HepG2 (cell line): Measurements from ENCODE around the gene CCDC97. TPM values are rescaled to one million over a fixed set of nuclear protein-coding genes. Genes with fewer than 3 reads are reported as not detected.

Experiments
- ARNT2 ChIP-seq: sonication (generic); formaldehyde crosslinking; IDR thresholded peaks from 2 replicates; pipeline ENCODE4 v1.8.0; 2022; ENCODE audit warnings: mild to moderate bottlenecking, low read depth, missing genetic modification reagents, moderate library complexity
- DMAP1 ChIP-seq: IDR thresholded peaks from 2 replicates; pipeline ENCODE4 v1.6.1; 2016
- HNF4G ChIP-seq, 2 experiments: sonication (generic) in 1 of 2; formaldehyde crosslinking in 1 of 2; IDR thresholded peaks; 2 replicates each; pipeline versions ENCODE4 v1.4.0 to v1.6.1; 2011 to 2020; ENCODE audit warnings: borderline replicate concordance in 2 of 2, low read depth in 2 of 2, mild to moderate bottlenecking in 2 of 2, low read length in 1 of 2, missing genetic modification reagents in 1 of 2, moderate library complexity in 1 of 2
- ISL2 ChIP-seq: sonication (generic); formaldehyde crosslinking; IDR thresholded peaks from 2 replicates; pipeline ENCODE4 v1.5.0; 2020; ENCODE audit warnings: missing genetic modification reagents
- JUND ChIP-seq: sonication (generic); formaldehyde crosslinking; IDR thresholded peaks from 2 replicates; pipeline ENCODE4 v1.8.0; 2022; ENCODE audit warnings: mild to moderate bottlenecking, missing genetic modification reagents
- KAT2B ChIP-seq: fragments of 150-350 bp; IDR thresholded peaks from 2 replicates; pipeline ENCODE4 v1.6.1; 2014; ENCODE audit warnings: low read depth, low read length, borderline replicate concordance
- KDM4B ChIP-seq: sonication (generic); formaldehyde crosslinking; IDR thresholded peaks from 2 replicates; pipeline ENCODE4 v1.4.0; 2020; ENCODE audit warnings: missing genetic modification reagents
- MEIS1 ChIP-seq: sonication (generic); formaldehyde crosslinking; IDR thresholded peaks from 2 replicates; pipeline ENCODE4 v1.9.0; 2021; ENCODE audit warnings: mild to moderate bottlenecking, missing genetic modification reagents, moderate library complexity, borderline replicate concordance
- NFATC3 ChIP-seq: sonication (generic); formaldehyde crosslinking; IDR thresholded peaks from 2 replicates; pipeline ENCODE4 v1.5.1; 2020; ENCODE audit warnings: mild to moderate bottlenecking, missing genetic modification reagents
- NR2F2 ChIP-seq: IDR thresholded peaks from 2 replicates; pipeline ENCODE4 v1.6.1; 2012; ENCODE audit warnings: low read depth, inconsistent platforms, borderline replicate concordance
- PHF20 ChIP-seq: sonication (generic); formaldehyde crosslinking; IDR thresholded peaks from 2 replicates; pipeline ENCODE4 v1.5.0; 2020; ENCODE audit warnings: mild to moderate bottlenecking, missing genetic modification reagents
- RBAK ChIP-seq: sonication (generic); formaldehyde crosslinking; IDR thresholded peaks from 2 replicates; pipeline ENCODE4 v1.5.1; 2020; ENCODE audit warnings: mild to moderate bottlenecking, missing genetic modification reagents
- RORA ChIP-seq: sonication (generic); formaldehyde crosslinking; IDR thresholded peaks from 2 replicates; pipeline ENCODE4 v1.5.0; 2020; ENCODE audit warnings: mild to moderate bottlenecking, missing genetic modification reagents, moderate library complexity
- ZFP82 ChIP-seq: sonication (generic); formaldehyde crosslinking; IDR thresholded peaks from 2 replicates; pipeline ENCODE4 v1.5.1; 2020; ENCODE audit warnings: mild to moderate bottlenecking, missing genetic modification reagents, borderline replicate concordance
- ZNF547 ChIP-seq: sonication (generic); formaldehyde crosslinking; IDR thresholded peaks from 2 replicates; pipeline ENCODE4 v1.5.1; 2020; ENCODE audit warnings: mild to moderate bottlenecking, missing genetic modification reagents
- polyA plus RNA-seq, 8 experiments: library from polyadenylated mRNA; depleted of rRNA in 3 of 8; stranded (reverse) in 7 of 8; unstranded in 1 of 8; fragments of >200 nt; fragmentation: Illumina TruSeq in 4 of 8; extraction: Trizol in 4 of 8; gene quantifications; 2 replicates each; pipeline versions ENCODE4 v1.2.1 to v1.2.3, GENCODE V29; 2011 to 2016; ENCODE audit warnings: low read depth in 4 of 8, missing spikeins in 1 of 8, mixed read lengths in 1 of 8; ENCODE audit not compliant: insufficient read depth in 1 of 8
- total RNA-seq, 5 experiments: library from RNA; depleted of rRNA; stranded (reverse); fragments of >200 nt; fragmentation: Illumina TruSeq; extraction: Trizol; gene quantifications; 2 replicates each; pipeline ENCODE4 v1.2.3, GENCODE V29; 2016; ENCODE audit warnings: low read depth in 1 of 5
- TF ChIP-seq, protein P1 (sequence below): sonication (generic); formaldehyde crosslinking; IDR thresholded peaks from 2 replicates; pipeline ENCODE4 v1.4.0; 2020; ENCODE audit warnings: mild to moderate bottlenecking, missing genetic modification reagents, borderline replicate concordance
- TF ChIP-seq, protein P2 (sequence below): sonication (generic); formaldehyde crosslinking; IDR thresholded peaks from 2 replicates; pipeline ENCODE4 v1.4.0; 2020; ENCODE audit warnings: missing genetic modification reagents
- TF ChIP-seq, protein P3 (sequence below): sonication (generic); formaldehyde crosslinking; IDR thresholded peaks from 2 replicates; pipeline ENCODE4 v1.4.0; 2020; ENCODE audit warnings: mild to moderate bottlenecking, missing genetic modification reagents
- TF ChIP-seq, protein P4 (sequence below): IDR thresholded peaks from 2 replicates; pipeline ENCODE4 v1.6.1; 2016; ENCODE audit warnings: mild to moderate bottlenecking, missing biosample characterization, missing genetic modification reagents
- TF ChIP-seq, protein P5 (sequence below): IDR thresholded peaks from 2 replicates; pipeline ENCODE4 v1.6.1; 2016; ENCODE audit warnings: missing compliant biosample characterization, missing genetic modification reagents, borderline replicate concordance

The CCDC97 gene
- total and polyA plus RNA-seq, 2 of the 13 experiments (the other 11 are each of a cell fraction or from before 2014, with no cell fraction given): 6.2 to 7.3 TPM

DNA sequence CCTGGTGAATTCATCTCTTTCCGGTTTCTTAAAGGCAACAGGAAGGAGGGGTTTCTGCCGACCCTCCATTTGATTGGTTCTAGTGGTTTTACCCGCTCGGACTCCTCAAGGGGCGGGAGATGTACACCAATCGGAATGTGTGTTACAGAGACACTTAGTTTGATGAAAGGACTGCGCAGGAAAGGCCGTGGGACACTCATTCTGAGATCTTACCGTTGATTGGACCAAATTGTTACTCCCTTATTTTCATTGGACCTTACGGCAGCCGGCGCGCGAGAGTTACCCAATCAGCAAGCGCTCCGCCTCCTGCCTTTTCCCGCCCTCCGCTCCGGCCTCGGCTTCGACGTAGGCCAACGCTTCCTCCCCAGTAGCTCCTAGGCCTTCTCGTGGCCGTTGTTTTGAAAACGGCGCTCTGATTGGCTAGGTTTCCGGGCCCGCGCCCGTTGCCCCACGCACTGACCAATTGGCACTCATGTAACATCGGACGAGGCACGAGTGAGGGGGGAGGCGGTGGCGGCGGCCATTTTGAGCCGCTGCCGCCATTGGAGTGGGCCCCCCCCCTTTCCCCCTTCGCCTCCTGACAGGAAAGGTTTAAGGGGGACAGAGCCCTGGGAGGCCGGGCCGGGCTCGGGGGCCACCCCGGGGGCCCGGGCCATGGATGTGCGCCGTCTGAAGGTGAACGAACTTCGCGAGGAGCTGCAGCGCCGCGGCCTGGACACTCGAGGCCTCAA lies 46.0 kb upstream of the CCDC97 start, which contains the start of gene HNRNPUL1 (continued):
- no peak for TF ChIP-seq HNF4G (IDR thresholded peaks at IDR 0.05; ENCODE audit: borderline replicate concordance, low read depth, low read length)
- no peak for TF ChIP-seq HNF4G (CRISPR knock-in tag; IDR thresholded peaks at IDR 0.05; ENCODE audit: borderline replicate concordance, low read depth)
- no peak for TF ChIP-seq KAT2B
- peak; percentile 48; the same call in 1 of the 2 replicates for TF ChIP-seq KDM4B (CRISPR knock-in tag)
- TF ChIP-seq DMAP1 (CRISPR knock-in tag): peak; percentile 99
- TF ChIP-seq, protein P1, sequence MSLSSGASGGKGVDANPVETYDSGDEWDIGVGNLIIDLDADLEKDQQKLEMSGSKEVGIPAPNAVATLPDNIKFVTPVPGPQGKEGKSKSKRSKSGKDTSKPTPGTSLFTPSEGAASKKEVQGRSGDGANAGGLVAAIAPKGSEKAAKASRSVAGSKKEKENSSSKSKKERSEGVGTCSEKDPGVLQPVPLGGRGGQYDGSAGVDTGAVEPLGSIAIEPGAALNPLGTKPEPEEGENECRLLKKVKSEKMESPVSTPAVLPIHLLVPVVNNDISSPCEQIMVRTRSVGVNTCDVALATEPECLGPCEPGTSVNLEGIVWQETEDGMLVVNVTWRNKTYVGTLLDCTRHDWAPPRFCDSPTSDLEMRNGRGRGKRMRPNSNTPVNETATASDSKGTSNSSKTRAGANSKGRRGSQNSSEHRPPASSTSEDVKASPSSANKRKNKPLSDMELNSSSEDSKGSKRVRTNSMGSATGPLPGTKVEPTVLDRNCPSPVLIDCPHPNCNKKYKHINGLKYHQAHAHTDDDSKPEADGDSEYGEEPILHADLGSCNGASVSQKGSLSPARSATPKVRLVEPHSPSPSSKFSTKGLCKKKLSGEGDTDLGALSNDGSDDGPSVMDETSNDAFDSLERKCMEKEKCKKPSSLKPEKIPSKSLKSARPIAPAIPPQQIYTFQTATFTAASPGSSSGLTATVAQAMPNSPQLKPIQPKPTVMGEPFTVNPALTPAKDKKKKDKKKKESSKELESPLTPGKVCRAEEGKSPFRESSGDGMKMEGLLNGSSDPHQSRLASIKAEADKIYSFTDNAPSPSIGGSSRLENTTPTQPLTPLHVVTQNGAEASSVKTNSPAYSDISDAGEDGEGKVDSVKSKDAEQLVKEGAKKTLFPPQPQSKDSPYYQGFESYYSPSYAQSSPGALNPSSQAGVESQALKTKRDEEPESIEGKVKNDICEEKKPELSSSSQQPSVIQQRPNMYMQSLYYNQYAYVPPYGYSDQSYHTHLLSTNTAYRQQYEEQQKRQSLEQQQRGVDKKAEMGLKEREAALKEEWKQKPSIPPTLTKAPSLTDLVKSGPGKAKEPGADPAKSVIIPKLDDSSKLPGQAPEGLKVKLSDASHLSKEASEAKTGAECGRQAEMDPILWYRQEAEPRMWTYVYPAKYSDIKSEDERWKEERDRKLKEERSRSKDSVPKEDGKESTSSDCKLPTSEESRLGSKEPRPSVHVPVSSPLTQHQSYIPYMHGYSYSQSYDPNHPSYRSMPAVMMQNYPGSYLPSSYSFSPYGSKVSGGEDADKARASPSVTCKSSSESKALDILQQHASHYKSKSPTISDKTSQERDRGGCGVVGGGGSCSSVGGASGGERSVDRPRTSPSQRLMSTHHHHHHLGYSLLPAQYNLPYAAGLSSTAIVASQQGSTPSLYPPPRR (CRISPR knock-in tag): no peak
- TF ChIP-seq, protein P2, sequence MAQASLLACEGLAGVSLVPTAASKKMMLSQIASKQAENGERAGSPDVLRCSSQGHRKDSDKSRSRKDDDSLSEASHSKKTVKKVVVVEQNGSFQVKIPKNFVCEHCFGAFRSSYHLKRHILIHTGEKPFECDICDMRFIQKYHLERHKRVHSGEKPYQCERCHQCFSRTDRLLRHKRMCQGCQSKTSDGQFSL (CRISPR knock-in tag): peak; percentile 99
- TF ChIP-seq NR2F2: 0 out of 2 replicates have a peak, but pooled peaks have one; percentile 11
- TF ChIP-seq, protein P3, sequence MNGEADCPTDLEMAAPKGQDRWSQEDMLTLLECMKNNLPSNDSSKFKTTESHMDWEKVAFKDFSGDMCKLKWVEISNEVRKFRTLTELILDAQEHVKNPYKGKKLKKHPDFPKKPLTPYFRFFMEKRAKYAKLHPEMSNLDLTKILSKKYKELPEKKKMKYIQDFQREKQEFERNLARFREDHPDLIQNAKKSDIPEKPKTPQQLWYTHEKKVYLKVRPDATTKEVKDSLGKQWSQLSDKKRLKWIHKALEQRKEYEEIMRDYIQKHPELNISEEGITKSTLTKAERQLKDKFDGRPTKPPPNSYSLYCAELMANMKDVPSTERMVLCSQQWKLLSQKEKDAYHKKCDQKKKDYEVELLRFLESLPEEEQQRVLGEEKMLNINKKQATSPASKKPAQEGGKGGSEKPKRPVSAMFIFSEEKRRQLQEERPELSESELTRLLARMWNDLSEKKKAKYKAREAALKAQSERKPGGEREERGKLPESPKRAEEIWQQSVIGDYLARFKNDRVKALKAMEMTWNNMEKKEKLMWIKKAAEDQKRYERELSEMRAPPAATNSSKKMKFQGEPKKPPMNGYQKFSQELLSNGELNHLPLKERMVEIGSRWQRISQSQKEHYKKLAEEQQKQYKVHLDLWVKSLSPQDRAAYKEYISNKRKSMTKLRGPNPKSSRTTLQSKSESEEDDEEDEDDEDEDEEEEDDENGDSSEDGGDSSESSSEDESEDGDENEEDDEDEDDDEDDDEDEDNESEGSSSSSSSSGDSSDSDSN (CRISPR knock-in tag): peak; percentile 87
- no peak for TF ChIP-seq RORA (CRISPR knock-in tag)
- TF ChIP-seq JUND: peak; percentile 15; the same call in 1 of the 2 replicates
- TF ChIP-seq, protein P4, sequence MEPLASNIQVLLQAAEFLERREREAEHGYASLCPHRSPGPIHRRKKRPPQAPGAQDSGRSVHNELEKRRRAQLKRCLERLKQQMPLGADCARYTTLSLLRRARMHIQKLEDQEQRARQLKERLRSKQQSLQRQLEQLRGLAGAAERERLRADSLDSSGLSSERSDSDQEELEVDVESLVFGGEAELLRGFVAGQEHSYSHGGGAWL (CRISPR knock-in tag): peak; percentile 49; the same call in 1 of the 2 replicates
- TF ChIP-seq NFATC3 (CRISPR knock-in tag): no peak
- TF ChIP-seq MEIS1 (CRISPR knock-in tag): no peak
- peak; percentile 51; the same call in 1 of the 2 replicates for TF ChIP-seq ISL2
- no peak; the same call in 1 of the 2 replicates for TF ChIP-seq ARNT2 (CRISPR knock-in tag)
- TF ChIP-seq, protein P5, sequence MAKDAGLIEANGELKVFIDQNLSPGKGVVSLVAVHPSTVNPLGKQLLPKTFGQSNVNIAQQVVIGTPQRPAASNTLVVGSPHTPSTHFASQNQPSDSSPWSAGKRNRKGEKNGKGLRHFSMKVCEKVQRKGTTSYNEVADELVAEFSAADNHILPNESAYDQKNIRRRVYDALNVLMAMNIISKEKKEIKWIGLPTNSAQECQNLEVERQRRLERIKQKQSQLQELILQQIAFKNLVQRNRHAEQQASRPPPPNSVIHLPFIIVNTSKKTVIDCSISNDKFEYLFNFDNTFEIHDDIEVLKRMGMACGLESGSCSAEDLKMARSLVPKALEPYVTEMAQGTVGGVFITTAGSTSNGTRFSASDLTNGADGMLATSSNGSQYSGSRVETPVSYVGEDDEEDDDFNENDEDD (CRISPR knock-in tag): peak; percentile 98
- peak; percentile 72; the same call in 1 of the 2 replicates for TF ChIP-seq PHF20 (CRISPR knock-in tag)
- TF ChIP-seq ZFP82 (CRISPR knock-in tag): no peak
- TF ChIP-seq ZNF547: peak; percentile 90
- TF ChIP-seq RBAK (CRISPR knock-in tag): no peak
